HG02759 (cell line): ENCODE data around the gene JAG2.

Source experiments
- ATAC-seq: cut with Tn5 transposase; IDR thresholded peaks from one replicate; pipeline ENCODE4 v1.9.1; 2021; ENCODE audit warnings: mild to moderate bottlenecking, moderate library complexity; ENCODE audit not compliant: unreplicated experiment

The JAG2 gene

GRCh38 chr14:105204206-105204930 lies 35.8 kb upstream of the JAG2 start:
- no peak for ATAC-seq

DNA sequence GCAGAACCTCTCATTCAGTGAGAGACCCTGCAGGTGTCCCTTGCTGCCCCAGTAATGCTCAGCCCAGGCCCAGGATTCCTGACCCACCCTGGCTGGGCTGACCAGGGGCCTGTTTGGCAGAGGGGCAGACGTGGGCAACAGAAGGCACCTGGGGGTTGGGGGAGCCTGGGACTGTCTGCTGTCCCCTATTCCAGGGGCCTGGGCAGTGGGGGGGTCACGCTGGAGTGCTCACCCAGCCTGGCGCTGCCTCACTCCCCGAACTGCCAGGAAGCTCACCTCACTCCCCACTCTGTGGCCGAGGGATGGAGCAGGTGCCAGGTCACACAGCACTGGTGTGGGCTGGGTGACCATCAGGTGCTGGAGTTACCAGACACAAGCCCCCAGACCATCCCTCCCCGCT lies 35.1 kb upstream of the JAG2 start:
- no peak for ATAC-seq

GRCh38 chr14:105203057-105203531 lies 34.5 kb upstream of the JAG2 start:
- ATAC-seq, result no peak

DNA sequence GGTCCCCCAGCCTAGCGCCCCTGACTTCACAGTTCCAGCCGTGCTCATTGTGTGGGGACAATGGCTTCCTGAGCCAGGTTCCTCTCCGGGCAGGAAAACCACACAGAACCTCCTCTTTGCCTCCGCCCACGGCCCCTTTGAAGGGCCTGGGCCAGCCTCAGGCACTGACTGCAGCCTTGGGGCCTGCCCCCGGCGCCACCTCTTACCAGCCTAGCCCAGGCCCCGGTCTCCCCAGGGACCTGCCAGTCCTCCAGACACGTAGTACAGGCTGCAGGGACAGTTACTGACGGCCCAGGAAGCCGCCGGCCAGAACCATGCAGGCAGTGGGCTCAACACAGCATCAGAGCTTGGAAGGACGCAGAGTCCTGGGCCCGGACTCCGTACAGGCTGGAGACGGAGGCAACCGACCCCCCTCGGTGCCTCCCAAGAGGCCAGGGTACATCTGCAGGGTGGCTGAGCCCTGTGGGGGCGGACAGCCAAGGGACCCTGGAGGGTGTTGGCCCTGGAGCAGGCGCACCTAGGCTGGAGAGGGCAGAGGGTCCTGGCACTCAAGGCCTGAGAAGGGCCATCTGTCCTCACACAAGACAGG lies 33.4 kb upstream of the JAG2 start:
- ATAC-seq, result no peak

GRCh38 chr14:105201156-105201924 lies 32.8 kb upstream of the JAG2 start:
- no peak for ATAC-seq

- no peak for ATAC-seq
Measured at GRCh38 chr14:105200641-105201040, 32.1 kb upstream of the JAG2 start.

- no peak for ATAC-seq
Measured at GRCh38 chr14:105200074-105200473, 31.5 kb upstream of the JAG2 start.

DNA sequence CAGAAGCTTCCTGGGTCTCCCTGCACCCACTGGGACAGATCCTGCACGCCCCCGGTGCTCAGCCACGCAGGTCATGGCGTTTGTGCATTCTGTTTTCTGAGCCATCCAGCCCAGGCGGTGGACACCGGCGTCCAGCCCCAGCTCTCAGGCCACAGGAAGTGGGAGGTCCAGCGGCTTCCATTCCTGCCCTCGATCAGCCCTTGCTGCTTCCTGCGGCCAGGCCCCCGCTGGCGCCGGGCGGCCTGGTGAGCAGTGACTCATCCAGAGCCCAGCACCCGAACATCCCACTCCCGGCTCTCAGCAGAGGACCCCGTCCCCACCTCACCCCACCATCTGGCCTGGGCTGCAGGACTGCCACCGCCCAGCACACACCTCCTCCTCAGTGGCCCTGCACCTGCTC lies 30.5 kb upstream of the JAG2 start:
- ATAC-seq, result no peak

DNA sequence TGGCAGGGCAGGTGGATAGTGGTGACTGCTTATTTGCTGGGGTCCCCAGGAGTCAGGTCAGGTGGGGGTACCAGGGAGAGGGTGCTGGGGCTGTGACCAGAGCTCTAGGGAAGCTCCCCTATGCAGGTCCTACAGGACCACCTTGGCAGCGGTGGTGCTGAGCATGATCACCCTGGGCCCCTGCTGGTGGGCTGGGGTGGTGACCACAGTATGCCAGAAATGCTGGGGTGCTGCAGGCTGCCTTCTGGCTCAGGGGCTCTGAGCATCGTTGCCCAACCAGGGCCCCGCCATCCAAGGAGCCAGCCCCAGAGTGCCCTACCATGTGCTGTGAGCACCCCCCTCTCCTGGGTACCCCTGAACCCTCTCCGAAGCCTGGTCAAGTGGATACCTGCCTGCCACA lies 30.0 kb upstream of the JAG2 start:
- ATAC-seq, result no peak

DNA sequence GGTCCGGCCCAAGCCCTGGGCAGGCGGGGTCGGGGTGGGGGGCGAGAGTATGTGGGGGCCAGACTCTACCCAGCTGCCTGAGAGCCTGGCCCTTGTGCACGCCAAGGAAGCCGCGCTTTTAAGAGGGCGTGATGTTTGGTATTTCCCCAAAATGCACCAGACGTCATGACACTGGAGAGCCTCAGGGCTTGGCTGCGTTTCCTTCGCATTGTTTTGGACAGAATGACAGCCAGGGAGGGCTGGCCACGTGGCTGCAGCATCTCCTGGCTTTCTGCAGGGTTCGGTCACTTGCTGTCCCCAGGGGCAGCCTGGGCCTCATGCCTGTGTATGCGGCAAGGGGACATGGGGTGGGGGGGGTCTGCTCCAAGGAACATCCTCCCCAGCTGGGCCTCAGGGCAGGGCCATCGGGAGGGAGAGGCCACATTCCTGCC lies 28.6 kb upstream of the JAG2 start:
- ATAC-seq, result no peak

DNA sequence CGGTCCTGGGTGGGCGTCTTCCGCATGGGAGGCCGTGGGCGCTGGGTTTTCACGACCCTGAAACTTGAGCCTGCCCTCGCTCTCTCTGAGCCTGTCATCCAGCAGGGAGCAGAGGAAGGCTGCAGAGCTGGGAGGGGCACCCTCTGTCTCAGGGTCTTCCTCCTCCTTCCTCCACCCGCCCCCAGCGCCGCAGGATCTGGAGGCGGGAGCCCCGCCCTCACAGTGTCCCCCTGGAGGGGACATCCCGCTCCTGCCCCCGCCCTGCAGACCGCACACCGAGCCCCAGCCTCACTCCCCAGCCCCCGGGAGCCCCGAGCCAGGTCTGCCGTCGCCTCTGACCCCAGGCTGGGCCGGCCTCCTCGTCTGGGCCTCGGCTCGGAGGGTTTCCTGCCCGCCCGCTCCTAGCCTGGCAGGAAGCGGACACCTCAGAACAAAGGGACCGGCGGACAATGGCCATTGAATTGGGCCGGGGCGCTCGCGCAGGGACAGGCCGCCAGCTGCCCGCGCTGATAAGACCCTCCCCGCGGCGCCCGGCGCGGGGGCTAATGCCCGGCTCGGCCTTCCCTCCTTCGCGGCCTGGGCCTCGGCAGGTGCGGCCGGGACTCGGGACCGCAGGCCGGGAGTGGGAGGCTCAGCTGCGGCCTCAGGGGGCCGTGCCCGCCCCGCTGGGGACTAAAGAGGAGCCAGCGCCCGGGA lies 27.8 kb upstream of the JAG2 start:
- ATAC-seq, result no peak

GRCh38 chr14:105195522-105196264 lies 27.1 kb upstream of the JAG2 start:
- ATAC-seq, result no peak

- ATAC-seq, result no peak
Measured at GRCh38 chr14:105195051-105195450, 26.5 kb upstream of the JAG2 start.

GRCh38 chr14:105193916-105194782 lies 25.6 kb upstream of the JAG2 start:
- no peak for ATAC-seq

- ATAC-seq, result no peak
Measured at GRCh38 chr14:105192866-105193731, 24.5 kb upstream of the JAG2 start.

GRCh38 chr14:105187935-105188524 lies 19.5 kb upstream of the JAG2 start:
- ATAC-seq, result no peak

DNA sequence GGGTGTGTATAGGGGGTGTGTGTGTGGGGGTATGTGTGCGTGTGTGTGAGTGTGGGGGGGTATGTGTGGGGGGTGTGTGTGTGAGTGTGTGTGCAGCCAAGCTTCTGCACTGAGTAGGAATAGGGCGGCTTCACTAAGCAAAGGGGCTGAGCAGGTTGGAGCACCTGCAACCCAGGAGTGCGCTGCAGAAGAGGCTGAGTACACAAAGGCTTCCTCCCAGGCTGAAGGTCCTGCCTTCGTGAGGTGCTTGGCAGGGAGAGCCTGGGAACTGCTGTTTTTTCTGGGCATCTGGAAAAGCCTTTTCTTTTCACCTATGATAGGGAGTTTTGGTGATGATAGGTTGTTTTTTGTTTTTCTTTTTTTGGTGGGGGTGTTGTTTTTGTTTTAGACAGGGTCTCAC lies 18.5 kb upstream of the JAG2 start:
- ATAC-seq, result no peak

GRCh38 chr14:105185973-105186372 lies 17.4 kb upstream of the JAG2 start:
- ATAC-seq, result no peak
